Measurements from ENCODE around the gene CSF1R. TPM values are rescaled to one million over a fixed set of nuclear protein-coding genes. Genes with fewer than 3 reads are reported as not detected.

Gene CSF1R
- total RNA-seq, 4 donors from 2014 or later, result 12.3 to 58.0 (median 35.2) TPM

DNA sequence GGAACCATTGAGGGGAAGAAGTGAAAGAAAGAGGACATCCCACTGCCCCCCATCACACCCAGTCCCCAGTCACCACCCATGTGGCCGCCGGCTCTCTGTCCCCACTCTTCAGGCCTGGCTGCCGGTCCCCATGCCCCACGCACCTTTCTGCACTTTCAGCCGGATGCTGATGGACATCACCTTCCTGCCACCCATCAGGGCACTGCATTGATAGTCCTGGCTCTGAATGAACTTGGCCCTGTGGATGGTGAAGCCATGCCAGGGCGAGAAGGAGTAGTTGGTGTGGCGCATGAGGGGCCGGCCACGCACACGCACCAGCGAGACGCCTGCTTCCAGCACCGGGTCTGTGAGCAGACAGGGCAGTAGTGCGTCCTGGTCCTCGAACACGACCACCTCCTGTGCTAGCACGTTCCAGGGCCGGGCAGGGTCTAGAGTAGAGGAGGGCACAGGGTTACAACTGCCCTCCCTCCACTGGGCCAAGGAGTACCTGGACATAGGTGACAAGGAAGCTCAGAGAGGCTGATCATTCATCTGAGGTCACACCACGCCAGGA is 6.4 kb downstream of the CSF1R start:
- no peak overlapping the region for H3K27ac ChIP-seq
- TF ChIP-seq, protein P1, sequence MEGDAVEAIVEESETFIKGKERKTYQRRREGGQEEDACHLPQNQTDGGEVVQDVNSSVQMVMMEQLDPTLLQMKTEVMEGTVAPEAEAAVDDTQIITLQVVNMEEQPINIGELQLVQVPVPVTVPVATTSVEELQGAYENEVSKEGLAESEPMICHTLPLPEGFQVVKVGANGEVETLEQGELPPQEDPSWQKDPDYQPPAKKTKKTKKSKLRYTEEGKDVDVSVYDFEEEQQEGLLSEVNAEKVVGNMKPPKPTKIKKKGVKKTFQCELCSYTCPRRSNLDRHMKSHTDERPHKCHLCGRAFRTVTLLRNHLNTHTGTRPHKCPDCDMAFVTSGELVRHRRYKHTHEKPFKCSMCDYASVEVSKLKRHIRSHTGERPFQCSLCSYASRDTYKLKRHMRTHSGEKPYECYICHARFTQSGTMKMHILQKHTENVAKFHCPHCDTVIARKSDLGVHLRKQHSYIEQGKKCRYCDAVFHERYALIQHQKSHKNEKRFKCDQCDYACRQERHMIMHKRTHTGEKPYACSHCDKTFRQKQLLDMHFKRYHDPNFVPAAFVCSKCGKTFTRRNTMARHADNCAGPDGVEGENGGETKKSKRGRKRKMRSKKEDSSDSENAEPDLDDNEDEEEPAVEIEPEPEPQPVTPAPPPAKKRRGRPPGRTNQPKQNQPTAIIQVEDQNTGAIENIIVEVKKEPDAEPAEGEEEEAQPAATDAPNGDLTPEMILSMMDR (IDR thresholded peaks at IDR 0.05), result no peak
- TF ChIP-seq EP300 (IDR thresholded peaks at IDR 0.05) (no peak), POLR2A (IDR thresholded peaks at IDR 0.05) (no peak), POLR2AphosphoS5 (IDR thresholded peaks at IDR 0.05) (no peak)
- no peaks in the 10 kb centered on the region for H3K36me3 ChIP-seq
- no peak for ATAC-seq
- H3K9me3 ChIP-seq, result no peaks in the 10 kb centered on the region
- WGBS, 2 donors (ENCODE audit: low coverage in 1 of 2), result 90 to 100% methylated on average over 1 to 4 of the region's 19 CpGs
- no peak overlapping the region for H3K4me3 ChIP-seq
- no peaks in the 10 kb centered on the region for H3K4me1 ChIP-seq
- H3K27me3 ChIP-seq, result no peaks in the 10 kb centered on the region

GRCh38 chr5:150078802-150079689 is 7.3 kb downstream of the CSF1R start:
- no peak overlapping the region for H3K27ac ChIP-seq
- no peaks in the 10 kb centered on the region for H3K27me3 ChIP-seq
- 85 to 91% methylated on average over 7 of the region's 7 CpGs for WGBS, 2 donors (ENCODE audit: low coverage in 1 of 2)
- no peak overlapping the region for H3K4me3 ChIP-seq
- H3K36me3 ChIP-seq, result no peaks in the 10 kb centered on the region
- no peaks in the 10 kb centered on the region for H3K4me1 ChIP-seq
- ATAC-seq, result no peak
- TF ChIP-seq POLR2A (IDR thresholded peaks at IDR 0.05) (no peak), POLR2AphosphoS5 (IDR thresholded peaks at IDR 0.05) (no peak), EP300 (IDR thresholded peaks at IDR 0.05) (no peak)
- TF ChIP-seq, protein P1 (IDR thresholded peaks at IDR 0.05), result no peak
- H3K9me3 ChIP-seq, result no peaks in the 10 kb centered on the region

DNA sequence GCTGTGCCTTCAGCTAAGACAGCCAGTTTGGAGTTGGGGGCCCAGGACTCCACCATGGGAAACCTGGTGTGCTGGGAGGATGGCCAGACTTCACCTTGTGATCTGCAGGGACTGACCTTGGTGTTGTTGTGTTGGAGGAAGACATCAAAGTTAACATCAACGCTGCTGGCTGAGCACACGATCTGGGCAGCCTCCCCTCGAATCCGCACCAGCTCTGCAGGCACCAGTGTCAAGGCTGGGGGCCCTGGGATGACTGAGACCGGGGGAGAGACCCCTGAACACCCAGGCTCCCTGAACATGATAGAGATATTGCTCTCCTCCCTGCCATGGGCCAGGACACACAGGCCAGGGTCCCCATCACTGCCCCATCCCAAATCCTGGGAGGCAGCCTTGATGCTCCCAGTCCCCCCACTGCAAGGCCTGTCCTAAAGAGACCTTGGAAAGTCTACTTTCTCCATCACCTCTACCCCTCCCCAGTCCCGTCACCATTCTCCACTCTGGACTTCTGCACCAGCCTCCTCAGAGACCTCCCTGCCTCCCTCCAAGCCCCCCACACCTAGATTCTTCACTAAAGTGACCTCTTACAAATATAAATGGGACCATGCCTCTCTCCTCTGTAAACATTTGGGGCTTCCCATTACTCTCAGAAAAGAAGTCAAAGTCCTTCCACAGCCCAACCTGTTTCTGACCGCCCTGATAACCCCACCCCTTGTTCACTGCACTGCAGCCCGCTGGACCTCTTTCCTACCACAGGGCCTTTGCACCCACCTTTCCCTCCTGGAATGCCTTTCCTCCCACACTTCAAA is 8.2 kb downstream of the CSF1R start:
- no peaks in the 10 kb centered on the region for H3K27me3 ChIP-seq

DNA sequence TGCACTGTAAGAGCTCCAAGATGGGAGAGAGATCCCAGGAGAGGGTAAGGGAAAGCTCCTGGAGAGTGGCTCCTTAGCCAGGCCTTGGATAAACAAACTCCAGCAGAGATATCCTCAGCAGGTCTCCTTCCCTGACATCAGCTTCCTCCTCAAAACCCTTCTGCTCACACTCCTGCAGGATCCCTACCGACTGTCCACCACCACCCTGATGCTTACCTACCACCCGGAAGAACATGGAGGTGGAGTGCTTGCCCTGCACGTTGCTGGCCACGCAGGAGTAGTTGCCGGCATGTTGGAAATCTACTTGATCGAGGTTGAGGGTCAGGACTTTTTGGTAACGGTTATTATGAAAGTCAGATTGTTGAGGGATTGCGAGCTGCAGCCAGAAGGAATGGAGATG is 9.3 kb downstream of the CSF1R start:
- H3K9me3 ChIP-seq, result no peaks in the 10 kb centered on the region
- H3K27ac ChIP-seq, result no peak overlapping the region
- no peaks in the 10 kb centered on the region for H3K36me3 ChIP-seq
- no peaks in the 10 kb centered on the region for H3K27me3 ChIP-seq
- no peaks in the 10 kb centered on the region for H3K4me1 ChIP-seq
- no peak for TF ChIP-seq POLR2A (IDR thresholded peaks at IDR 0.05)
- no peak for TF ChIP-seq POLR2AphosphoS5 (IDR thresholded peaks at IDR 0.05)
- no peak for TF ChIP-seq EP300 (IDR thresholded peaks at IDR 0.05)
- TF ChIP-seq, protein P1 (IDR thresholded peaks at IDR 0.05), result no peak
- H3K4me3 ChIP-seq, result no peak overlapping the region
- 67 to 93% methylated on average over 1 to 6 of the region's 8 CpGs for WGBS, 2 donors (ENCODE audit: low coverage in 1 of 2)
- no peak for ATAC-seq

More for the DNA sequence above, 8.2 kb downstream of the CSF1R start:
- Histone ChIP-seq H3K27ac (no peak overlapping the region), H3K9me3 (no peaks in the 10 kb centered on the region), H3K4me1 (no peaks in the 10 kb centered on the region), H3K36me3 (no peaks in the 10 kb centered on the region), H3K4me3 (no peak overlapping the region)
- 93 to 100% methylated on average over 3 of the region's 8 CpGs for WGBS, 2 donors (ENCODE audit: low coverage in 1 of 2)
- TF ChIP-seq POLR2AphosphoS5 (IDR thresholded peaks at IDR 0.05) (no peak), EP300 (IDR thresholded peaks at IDR 0.05) (no peak), POLR2A (IDR thresholded peaks at IDR 0.05) (no peak)
- TF ChIP-seq, protein P1 (IDR thresholded peaks at IDR 0.05), result no peak
- ATAC-seq, result no peak

Measured in gastroesophageal sphincter (tissue), 4 donors.